K562 (cell line): ENCODE results near the gene NUDT5. TPM values are rescaled to one million over a fixed set of nuclear protein-coding genes. Genes with fewer than 3 reads are reported as not detected.

Experiments used
- MEF2D ChIP-seq: conservative IDR thresholded peaks from 2 replicates; pipeline ENCODE4 v1.6.1; 2016; ENCODE audit warnings: low read depth, missing genetic modification characterization, missing compliant biosample characterization
- MTA3 ChIP-seq: fragments of 450-650 bp; formaldehyde crosslinking; IDR thresholded peaks from 2 replicates; pipeline ENCODE4 v1.6.1; 2017; ENCODE audit warnings: mild to moderate bottlenecking, borderline replicate concordance
- NELFE ChIP-seq: IDR thresholded peaks from 2 replicates; pipeline ENCODE4 v1.6.1; 2011; ENCODE audit warnings: mild to moderate bottlenecking; ENCODE audit not compliant: insufficient read depth, insufficient read length
- SUPT5H ChIP-seq: fragments of 450-650 bp; IDR thresholded peaks from 2 replicates; pipeline ENCODE4 v1.6.1; 2016
- ZNF609 ChIP-seq: sonication (generic); formaldehyde crosslinking; IDR thresholded peaks from 2 replicates; pipeline ENCODE4 v1.8.1; 2023; ENCODE audit warnings: missing genetic modification reagents, mild to moderate bottlenecking, borderline replicate concordance
- polyA plus RNA-seq, 8 experiments: library from polyadenylated mRNA; depleted of rRNA in 4 of 8; stranded (reverse) in 5 of 8; unstranded in 3 of 8; fragments of >200 nt; fragmentation: Nextera tagmentation in 2 of 8; fragmentation: Illumina TruSeq in 1 of 8; extraction: Ambion mirVana in 2 of 8; extraction: Trizol in 1 of 8; gene quantifications; 2 replicates each; pipeline versions ENCODE4 v1.2.1 to v1.2.3, GENCODE V29; 2011 to 2014; ENCODE audit warnings: inconsistent platforms in 1 of 8, missing spikeins in 1 of 8
- total RNA-seq, 7 experiments: library from RNA; depleted of rRNA in 6 of 7; stranded (reverse); fragments of >200 nt in 6 of 7; fragmentation: Illumina TruSeq in 2 of 7; extraction: Trizol in 2 of 7; gene quantifications; 2 replicates each; pipeline versions ENCODE4 v1.2.1 to v1.2.3, GENCODE V29; 2011 to 2021; ENCODE audit warnings: low replicate concordance in 1 of 7
- TF ChIP-seq, protein P1 (sequence below), 2 experiments: fragments of 450-650 bp in 1 of 2; sonication (generic) in 1 of 2; formaldehyde crosslinking in 1 of 2; IDR thresholded peaks; 2 replicates each; pipeline versions ENCODE4 v1.7.1 to v1.9.0; 2016 to 2022; ENCODE audit warnings: inconsistent platforms in 1 of 2, mild to moderate bottlenecking in 1 of 2, missing genetic modification reagents in 1 of 2

NUDT5 gene
- total and polyA plus RNA-seq, 9 of the 15 experiments (the other 6 are each of a cell fraction or from before 2014, with no cell fraction given): 87.7 to 422 (median 186) TPM

DNA sequence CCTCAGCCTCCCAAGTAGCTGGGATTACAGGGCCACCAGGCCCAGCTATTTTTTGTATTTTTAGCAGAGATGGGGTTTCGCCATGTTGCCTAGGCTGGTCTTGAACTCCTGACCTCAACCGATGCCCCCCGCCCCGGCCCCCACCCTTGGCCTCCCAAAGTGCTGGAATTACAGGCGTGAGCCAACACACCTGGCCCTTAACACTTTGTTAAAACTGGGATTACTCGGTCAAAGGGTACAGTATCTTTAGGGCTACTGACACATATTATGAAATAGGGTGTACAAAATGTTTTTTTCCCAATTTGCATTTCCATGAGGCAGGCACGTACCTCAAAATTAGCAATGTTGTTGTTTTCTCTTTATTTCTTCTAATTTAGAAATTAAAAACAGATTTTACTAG lies 11.5 kb downstream of the NUDT5 start (continued):
- TF ChIP-seq MEF2D: no peak
- TF ChIP-seq MTA3: no peak
- no peak for TF ChIP-seq SUPT5H
- no peak for TF ChIP-seq ZNF609
- TF ChIP-seq, protein P1, sequence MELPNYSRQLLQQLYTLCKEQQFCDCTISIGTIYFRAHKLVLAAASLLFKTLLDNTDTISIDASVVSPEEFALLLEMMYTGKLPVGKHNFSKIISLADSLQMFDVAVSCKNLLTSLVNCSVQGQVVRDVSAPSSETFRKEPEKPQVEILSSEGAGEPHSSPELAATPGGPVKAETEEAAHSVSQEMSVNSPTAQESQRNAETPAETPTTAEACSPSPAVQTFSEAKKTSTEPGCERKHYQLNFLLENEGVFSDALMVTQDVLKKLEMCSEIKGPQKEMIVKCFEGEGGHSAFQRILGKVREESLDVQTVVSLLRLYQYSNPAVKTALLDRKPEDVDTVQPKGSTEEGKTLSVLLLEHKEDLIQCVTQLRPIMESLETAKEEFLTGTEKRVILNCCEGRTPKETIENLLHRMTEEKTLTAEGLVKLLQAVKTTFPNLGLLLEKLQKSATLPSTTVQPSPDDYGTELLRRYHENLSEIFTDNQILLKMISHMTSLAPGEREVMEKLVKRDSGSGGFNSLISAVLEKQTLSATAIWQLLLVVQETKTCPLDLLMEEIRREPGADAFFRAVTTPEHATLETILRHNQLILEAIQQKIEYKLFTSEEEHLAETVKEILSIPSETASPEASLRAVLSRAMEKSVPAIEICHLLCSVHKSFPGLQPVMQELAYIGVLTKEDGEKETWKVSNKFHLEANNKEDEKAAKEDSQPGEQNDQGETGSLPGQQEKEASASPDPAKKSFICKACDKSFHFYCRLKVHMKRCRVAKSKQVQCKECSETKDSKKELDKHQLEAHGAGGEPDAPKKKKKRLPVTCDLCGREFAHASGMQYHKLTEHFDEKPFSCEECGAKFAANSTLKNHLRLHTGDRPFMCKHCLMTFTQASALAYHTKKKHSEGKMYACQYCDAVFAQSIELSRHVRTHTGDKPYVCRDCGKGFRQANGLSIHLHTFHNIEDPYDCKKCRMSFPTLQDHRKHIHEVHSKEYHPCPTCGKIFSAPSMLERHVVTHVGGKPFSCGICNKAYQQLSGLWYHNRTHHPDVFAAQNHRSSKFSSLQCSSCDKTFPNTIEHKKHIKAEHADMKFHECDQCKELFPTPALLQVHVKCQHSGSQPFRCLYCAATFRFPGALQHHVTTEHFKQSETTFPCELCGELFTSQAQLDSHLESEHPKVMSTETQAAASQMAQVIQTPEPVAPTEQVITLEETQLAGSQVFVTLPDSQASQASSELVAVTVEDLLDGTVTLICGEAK (IDR thresholded peaks at IDR 0.05): no peak
- TF ChIP-seq, protein P1 (CRISPR knock-in tag; IDR thresholded peaks at IDR 0.05): no peak
- TF ChIP-seq NELFE: no peak
